ENCODE measurements around the gene NKAIN2. TPM values are rescaled to one million over a fixed set of nuclear protein-coding genes. Genes with fewer than 3 reads are reported as not detected.

NKAIN2 gene
- polyA plus RNA-seq, 1 of the 3 experiments (the other 2 are of a cell fraction), result not detected

- Histone ChIP-seq H3K9ac (no peak overlapping the region), H3K27ac (ENCODE audit: low read depth in 2 of 2, low read length in 1 of 2) (no peak overlapping the region), H3K27me3 (ENCODE audit: insufficient read depth) (no peaks in the 10 kb centered on the region), H2AFZ (ENCODE audit: low read depth) (no peak overlapping the region), H3K9me3 (no peaks in the 10 kb centered on the region), H3F3A (replicated peaks; ENCODE audit: insufficient read depth) (no peaks in the 10 kb centered on the region), H3K4me1 (ENCODE audit: control insufficient read depth in 1 of 2, insufficient read depth in 2 of 2, low read depth in 1 of 2, low read length in 1 of 2) (no peaks in the 10 kb centered on the region), H3K4me2 (no peak overlapping the region), H4K20me1 (ENCODE audit: insufficient read depth) (no peaks in the 10 kb centered on the region), H3K4me3 (ENCODE audit: low read depth in 2 of 2, low read length in 1 of 2) (no peak overlapping the region), H3K79me2 (ENCODE audit: insufficient read depth) (no peaks in the 10 kb centered on the region), H3K36me3 (replicated peaks in 1 of 2; ENCODE audit: control insufficient read depth in 1 of 2, insufficient read depth in 2 of 2, low read length in 1 of 2) (no peaks in the 10 kb centered on the region), H3K9me2 (no peaks in the 10 kb centered on the region)
- POLR2A ChIA-PET, result no interaction called here
- CTCF ChIA-PET, result no interaction called here
- WGBS (ENCODE audit: low lambda C conversion rate), result 11% methylated on average over 4 of the region's 4 CpGs
- TF ChIP-seq JUND (IDR thresholded peaks at IDR 0.05) (no peak), CTCF (IDR thresholded peaks at IDR 0.05) (no peak), NRF1 (IDR thresholded peaks at IDR 0.05; ENCODE audit: low read depth, low read length) (no peak), TEAD4 (IDR thresholded peaks at IDR 0.05; ENCODE audit: borderline replicate concordance, insufficient read depth) (no peak), RAD21 (IDR thresholded peaks at IDR 0.05; ENCODE audit: low read length) (no peak), FOXJ3 (CRISPR knock-in tag; IDR thresholded peaks at IDR 0.05) (no peak)
- no peak for DNase-seq
Observed at GRCh38 chr6:124522335-124522734, 718.7 kb downstream of the NKAIN2 start.

- WGBS (ENCODE audit: low lambda C conversion rate), result under 1% methylated on average over 7 of the region's 7 CpGs
- Histone ChIP-seq H3K79me2 (ENCODE audit: insufficient read depth) (no peaks in the 10 kb centered on the region), H3K4me3 (ENCODE audit: low read depth in 2 of 2, low read length in 1 of 2) (no peak overlapping the region), H3K27ac (ENCODE audit: low read depth in 2 of 2, low read length in 1 of 2) (no peak overlapping the region), H3K9me2 (no peaks in the 10 kb centered on the region), H2AFZ (ENCODE audit: low read depth) (no peak overlapping the region), H3K9ac (no peak overlapping the region), H3K9me3 (no peaks in the 10 kb centered on the region), H4K20me1 (ENCODE audit: insufficient read depth) (no peaks in the 10 kb centered on the region), H3K27me3 (ENCODE audit: insufficient read depth) (no peaks in the 10 kb centered on the region), H3K4me1 (ENCODE audit: control insufficient read depth in 1 of 2, insufficient read depth in 2 of 2, low read depth in 1 of 2, low read length in 1 of 2) (no peaks in the 10 kb centered on the region), H3K36me3 (replicated peaks in 1 of 2; ENCODE audit: control insufficient read depth in 1 of 2, insufficient read depth in 2 of 2, low read length in 1 of 2) (no peaks in the 10 kb centered on the region), H3K4me2 (no peak overlapping the region), H3F3A (replicated peaks; ENCODE audit: insufficient read depth) (no peaks in the 10 kb centered on the region)
- DNase-seq, result no peak
- TF ChIP-seq IRF3 (IDR thresholded peaks at IDR 0.05; ENCODE audit: low read depth, low read length) (no peak), CHD2 (IDR thresholded peaks at IDR 0.05; ENCODE audit: low read length, partially characterized antibody) (no peak), ELF1 (IDR thresholded peaks at IDR 0.05) (no peak), GATA2 (CRISPR knock-in tag; IDR thresholded peaks at IDR 0.05) (no peak), EP300 (IDR thresholded peaks at IDR 0.05; ENCODE audit: borderline replicate concordance in 1 of 2, low read depth in 1 of 2, low read length in 1 of 2) (no peak), FOXM1 (IDR thresholded peaks at IDR 0.05; ENCODE audit: low read depth) (no peak), FOSL2 (IDR thresholded peaks at IDR 0.05; ENCODE audit: borderline replicate concordance, low read depth) (no peak), GABPA (IDR thresholded peaks at IDR 0.05; ENCODE audit: low read depth) (no peak), TEAD4 (IDR thresholded peaks at IDR 0.05; ENCODE audit: borderline replicate concordance, insufficient read depth) (no peak), RXRA (IDR thresholded peaks at IDR 0.05; ENCODE audit: borderline replicate concordance, low read depth) (no peak), RAD21 (IDR thresholded peaks at IDR 0.05; ENCODE audit: low read length) (no peak), SMC3 (IDR thresholded peaks at IDR 0.05; ENCODE audit: low read depth, low read length) (no peak), NFIC (IDR thresholded peaks at IDR 0.05; ENCODE audit: borderline replicate concordance) (no peak)
- POLR2A ChIA-PET, result no interaction called here
- CTCF ChIA-PET, result no interaction called here
Observed at GRCh38 chr6:124524491-124525200, 721.0 kb downstream of the NKAIN2 start.

Data from SK-N-SH (cell line).